H9 (cell line): ENCODE measurements around the gene LTBP2. TPM values are rescaled to one million over a fixed set of nuclear protein-coding genes. Genes with fewer than 3 reads are reported as not detected.

Experiments
- DNase-seq: peaks from one replicate; pipeline ENCODE4 v3.0.0-alpha.2; 2017
- H2AFZ ChIP-seq: one replicate; pipeline ENCODE4 v1.6.1; 2013; ENCODE audit warnings: mild to moderate bottlenecking, low read length, control low read depth, moderate library complexity
- H2AK5ac ChIP-seq: 2 replicates; pipeline ENCODE4 v1.6.1; 2013; ENCODE audit warnings: low read length, control low read depth, mixed read lengths; ENCODE audit not compliant: insufficient read length
- H2BK120ac ChIP-seq: one replicate; pipeline ENCODE4 v1.6.1; 2013; ENCODE audit warnings: low read depth, mild to moderate bottlenecking, low read length, control low read depth, inconsistent platforms; ENCODE audit not compliant: poor library complexity, severe bottlenecking
- H2BK12ac ChIP-seq: 2 replicates; pipeline ENCODE4 v1.6.1; 2013; ENCODE audit warnings: low read length, control low read depth, mixed read lengths, low read depth; ENCODE audit not compliant: insufficient read length
- H2BK15ac ChIP-seq: 2 replicates; pipeline ENCODE4 v1.6.1; 2013; ENCODE audit warnings: low read depth, low read length, control low read depth
- H2BK20ac ChIP-seq: one replicate; pipeline ENCODE4 v1.6.1; 2013; ENCODE audit warnings: low read depth, mild to moderate bottlenecking, low read length, control low read depth, inconsistent platforms; ENCODE audit not compliant: poor library complexity, severe bottlenecking
- H2BK5ac ChIP-seq: 2 replicates; pipeline ENCODE4 v1.6.1; 2013; ENCODE audit warnings: low read length, control low read depth, mixed read lengths; ENCODE audit not compliant: insufficient read length
- H3K14ac ChIP-seq: 2 replicates; pipeline ENCODE4 v1.6.1; 2013; ENCODE audit warnings: low read length, control low read depth; ENCODE audit not compliant: insufficient read depth
- H3K18ac ChIP-seq: 2 replicates; pipeline ENCODE4 v1.6.1; 2013; ENCODE audit warnings: low read depth, mild to moderate bottlenecking, mixed read lengths, low read length, control low read depth; ENCODE audit not compliant: insufficient read length
- H3K23ac ChIP-seq: 2 replicates; pipeline ENCODE4 v1.6.1; 2013; ENCODE audit warnings: low read length, control low read depth, mixed read lengths, low read depth; ENCODE audit not compliant: insufficient read length
- H3K23me2 ChIP-seq: 2 replicates; pipeline ENCODE4 v1.6.1; 2013; ENCODE audit warnings: low read depth, mild to moderate bottlenecking, mixed read lengths, low read length, control low read depth; ENCODE audit not compliant: insufficient read length, poor library complexity, severe bottlenecking
- H3K27ac ChIP-seq: 2 replicates; pipeline ENCODE4 v1.5.1; 2013; ENCODE audit warnings: low read length, control low read depth, mixed read lengths, low read depth; ENCODE audit not compliant: insufficient read length
- H3K27me3 ChIP-seq: 2 replicates; pipeline ENCODE4 v1.6.1; 2013; ENCODE audit warnings: low read length, control low read depth, inconsistent platforms; ENCODE audit not compliant: insufficient read depth
- H3K4ac ChIP-seq: 2 replicates; pipeline ENCODE4 v1.6.1; 2013; ENCODE audit warnings: low read depth, mild to moderate bottlenecking, control low read depth, inconsistent platforms, low read length, moderate library complexity
- H3K4me1 ChIP-seq: 2 replicates; pipeline ENCODE4 v1.6.1; 2013; ENCODE audit warnings: low read length, control low read depth, inconsistent platforms; ENCODE audit not compliant: insufficient read depth
- H3K4me2 ChIP-seq: 2 replicates; pipeline ENCODE4 v1.6.1; 2013; ENCODE audit warnings: low read length, control low read depth, mixed read lengths; ENCODE audit not compliant: insufficient read length, insufficient read depth
- H3K56ac ChIP-seq: 2 replicates; pipeline ENCODE4 v1.6.1; 2013; ENCODE audit warnings: low read depth, mild to moderate bottlenecking, mixed read lengths, low read length, control low read depth; ENCODE audit not compliant: insufficient read length
- H3K79me1 ChIP-seq: 2 replicates; pipeline ENCODE4 v1.6.1; 2013; ENCODE audit warnings: low read depth, mild to moderate bottlenecking, moderate library complexity, low read length, control low read depth, inconsistent platforms; ENCODE audit not compliant: insufficient read depth, poor library complexity, severe bottlenecking
- H3K79me2 ChIP-seq: 2 replicates; pipeline ENCODE4 v1.6.1; 2013; ENCODE audit warnings: low read length, control low read depth, inconsistent platforms; ENCODE audit not compliant: insufficient read depth
- H3K9ac ChIP-seq: 2 replicates; pipeline ENCODE4 v1.6.1; 2013; ENCODE audit warnings: low read length, control low read depth, mixed read lengths; ENCODE audit not compliant: insufficient read length; ENCODE audit errors: extremely low read depth
- H3K9me3 ChIP-seq: one replicate; pipeline ENCODE4 v1.6.1; 2013; ENCODE audit warnings: low read depth, low read length, inconsistent platforms; ENCODE audit not compliant: control insufficient read depth
- H3T11ph ChIP-seq: one replicate; pipeline ENCODE4 v1.6.1; 2013; ENCODE audit warnings: mild to moderate bottlenecking, low read length, control low read depth, inconsistent platforms
- H4K20me1 ChIP-seq: one replicate; pipeline ENCODE4 v1.6.1; 2013; ENCODE audit not compliant: control insufficient read depth, insufficient read length, insufficient read depth
- H4K5ac ChIP-seq: 2 replicates; pipeline ENCODE4 v1.6.1; 2013; ENCODE audit warnings: low read depth, mild to moderate bottlenecking, mixed read lengths, low read length, control low read depth; ENCODE audit not compliant: insufficient read length
- H4K8ac ChIP-seq: replicated peaks from 2 replicates; pipeline ENCODE4 v1.6.1; 2013; ENCODE audit warnings: low read length, control low read depth, mixed read lengths, low read depth; ENCODE audit not compliant: insufficient read length
- H4K91ac ChIP-seq: 2 replicates; pipeline ENCODE4 v1.6.1; 2013; ENCODE audit warnings: low read depth, mild to moderate bottlenecking, moderate library complexity, mixed read lengths, low read length, control low read depth; ENCODE audit not compliant: insufficient read length
- H3K27ac Mint-ChIP-seq, 3 experiments: 2 replicates in 2 of 3; 3 replicates in 1 of 3; pipeline ENCODE4 v1.8.0; 2020 to 2021; ENCODE audit warnings: mixed read lengths in 3 of 3, mild to moderate bottlenecking in 1 of 3, moderate library complexity in 1 of 3
- H3K27me3 Mint-ChIP-seq: 2 replicates; pipeline ENCODE4 v1.8.0; 2021; ENCODE audit warnings: low read depth, mild to moderate bottlenecking, moderate library complexity, mixed read lengths
- H3K36me3 Mint-ChIP-seq, 3 experiments: 2 replicates in 2 of 3; 3 replicates in 1 of 3; pipeline ENCODE4 v1.8.0; 2020 to 2021; ENCODE audit warnings: low read depth in 3 of 3, mixed read lengths in 3 of 3; ENCODE audit not compliant: insufficient read depth in 1 of 3
- H3K4me1 Mint-ChIP-seq, 2 experiments: 2 replicates each; pipeline ENCODE4 v1.8.0; 2020; ENCODE audit warnings: mixed read lengths in 2 of 2
- H3K4me3 Mint-ChIP-seq, 2 experiments: 2 replicates in 1 of 2; 3 replicates in 1 of 2; pipeline ENCODE4 v1.8.0; 2020 to 2021; ENCODE audit warnings: mild to moderate bottlenecking in 2 of 2, mixed read lengths in 2 of 2, moderate library complexity in 1 of 2
- H3K9me3 Mint-ChIP-seq, 2 experiments: 2 replicates in 1 of 2; 3 replicates in 1 of 2; pipeline ENCODE4 v1.8.0; 2020; ENCODE audit warnings: mild to moderate bottlenecking in 2 of 2, mixed read lengths in 2 of 2, moderate library complexity in 1 of 2
- WGBS: extraction: QIAGEN DNeasy Blood & Tissue Kit; methylation state at CpG from one replicate; pipeline ENCODE4 v1.1.7; 2013; ENCODE audit warnings: missing lambda C conversion rate, low lambda C conversion rate, mixed read lengths; ENCODE audit not compliant: insufficient read length; ENCODE audit errors: extremely low coverage; 5-methylcytosine and 5-hydroxymethylcytosine counted together
- total RNA-seq: library from RNA; stranded (reverse); gene quantifications from 2 replicates; pipeline ENCODE4 v1.2.1, GENCODE V29; 2021
- TF ChIP-seq, protein P1 (sequence below): fragments of 200-600 bp; sonication (generic); conservative IDR thresholded peaks from 3 replicates; pipeline ENCODE4 v1.8.0; 2021; ENCODE audit warnings: antibody characterized with exemption, mild to moderate bottlenecking

LTBP2 gene
- total RNA-seq, 1 experiment from 2014 or later: 0.77 TPM

GRCh38 chr14:74548881-74549280, 63.2 kb downstream of the LTBP2 start:
- Mint-ChIP-seq H3K4me3 (no peak overlapping the region), H3K36me3 (no peaks in the 10 kb centered on the region), H3K4me1 (peaks cover 12 to 25% of the 10 kb centered on the region in 2 experiments), H3K9me3 (no peaks in the 10 kb centered on the region), H3K27ac (no peak overlapping the region), H3K27me3 (peaks cover 1% of the 10 kb centered on the region)
- no peaks in the 10 kb centered on the region; the same call in 1 of the 2 replicates for H3K4me1 ChIP-seq
- H2BK20ac ChIP-seq: no peak overlapping the region
- H3K56ac ChIP-seq: no peak overlapping the region
- no peaks in the 10 kb centered on the region for H3K79me1 ChIP-seq
- no peak overlapping the region for H2BK15ac ChIP-seq
- H4K8ac ChIP-seq: no peak overlapping the region
- no peak overlapping the region for H2BK5ac ChIP-seq
- no peak overlapping the region for H4K91ac ChIP-seq
- no peak overlapping the region for H2BK12ac ChIP-seq
- H3K14ac ChIP-seq: no peak overlapping the region
- no peaks in the 10 kb centered on the region for H3K27me3 ChIP-seq
- TF ChIP-seq, protein P1, sequence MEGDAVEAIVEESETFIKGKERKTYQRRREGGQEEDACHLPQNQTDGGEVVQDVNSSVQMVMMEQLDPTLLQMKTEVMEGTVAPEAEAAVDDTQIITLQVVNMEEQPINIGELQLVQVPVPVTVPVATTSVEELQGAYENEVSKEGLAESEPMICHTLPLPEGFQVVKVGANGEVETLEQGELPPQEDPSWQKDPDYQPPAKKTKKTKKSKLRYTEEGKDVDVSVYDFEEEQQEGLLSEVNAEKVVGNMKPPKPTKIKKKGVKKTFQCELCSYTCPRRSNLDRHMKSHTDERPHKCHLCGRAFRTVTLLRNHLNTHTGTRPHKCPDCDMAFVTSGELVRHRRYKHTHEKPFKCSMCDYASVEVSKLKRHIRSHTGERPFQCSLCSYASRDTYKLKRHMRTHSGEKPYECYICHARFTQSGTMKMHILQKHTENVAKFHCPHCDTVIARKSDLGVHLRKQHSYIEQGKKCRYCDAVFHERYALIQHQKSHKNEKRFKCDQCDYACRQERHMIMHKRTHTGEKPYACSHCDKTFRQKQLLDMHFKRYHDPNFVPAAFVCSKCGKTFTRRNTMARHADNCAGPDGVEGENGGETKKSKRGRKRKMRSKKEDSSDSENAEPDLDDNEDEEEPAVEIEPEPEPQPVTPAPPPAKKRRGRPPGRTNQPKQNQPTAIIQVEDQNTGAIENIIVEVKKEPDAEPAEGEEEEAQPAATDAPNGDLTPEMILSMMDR: no peak
- no peak overlapping the region for H2AFZ ChIP-seq
- no peak overlapping the region for H3K4ac ChIP-seq
- WGBS: no CpG with 5 or more reads among the region's 3 CpGs
- H4K20me1 ChIP-seq: no peaks in the 10 kb centered on the region
- H4K5ac ChIP-seq: no peak overlapping the region
- no peak overlapping the region for H3K27ac ChIP-seq
- no peaks in the 10 kb centered on the region for H3K79me2 ChIP-seq
- H3K23me2 ChIP-seq: no peaks in the 10 kb centered on the region
- H3K18ac ChIP-seq: no peak overlapping the region
- no peak overlapping the region for H2BK120ac ChIP-seq
- H3K9ac ChIP-seq: no peak overlapping the region
- H3K23ac ChIP-seq: no peak overlapping the region
- no peak overlapping the region for H2AK5ac ChIP-seq
- no peaks in the 10 kb centered on the region for H3K9me3 ChIP-seq
- no peak overlapping the region for H3T11ph ChIP-seq
- no peak overlapping the region for H3K4me2 ChIP-seq
- no peak for DNase-seq
